Gastrocnemius medialis (tissue), 4 donors: Measurements from ENCODE around the gene SYNJ2. TPM values are rescaled to one million over a fixed set of nuclear protein-coding genes. Genes with fewer than 3 reads are reported as not detected.
A peak's percentile ranks its signal among the peaks of the same experiment; 100 is the strongest.

Experiments
- ATAC-seq, 2 donors: fragments of 150-250 bp; one replicate each; pipeline ENCODE4 v1.9.1; 2016
- DNase-seq, 2 donors: peaks; one replicate each; pipeline ENCODE4 v3.0.0-alpha.2; 2019
- H3K27ac ChIP-seq, 4 donors: fragments of 200-600 bp; sonication (generic); 1 replicate in 1 of 4; 2 replicates in 3 of 4; pipeline ENCODE4 v1.5.1; 2016 to 2018; ENCODE audit warnings: mild to moderate bottlenecking in 2 of 4, moderate library complexity in 1 of 4
- H3K27me3 ChIP-seq, 3 donors: fragments of 200-600 bp; sonication (generic) in 2 of 3; 1 replicate in 1 of 3; 2 replicates in 2 of 3; pipeline versions ENCODE4 v1.5.1 to v1.6.0; 2016 to 2019; ENCODE audit warnings: mild to moderate bottlenecking in 1 of 3, moderate library complexity in 1 of 3
- H3K36me3 ChIP-seq, 2 donors: fragments of 200-600 bp; sonication (generic) in 1 of 2; one replicate each; pipeline ENCODE4 v1.5.1; 2017 to 2018
- H3K4me1 ChIP-seq, 2 donors: fragments of 200-600 bp; sonication (generic) in 1 of 2; one replicate each; pipeline ENCODE4 v1.5.1; 2016 to 2017; ENCODE audit warnings: mild to moderate bottlenecking in 2 of 2
- H3K4me3 ChIP-seq, 4 donors: fragments of 200-600 bp; sonication (generic) in 3 of 4; 1 replicate in 1 of 4; 2 replicates in 3 of 4; pipeline ENCODE4 v1.5.1; 2016 to 2019; ENCODE audit warnings: mild to moderate bottlenecking in 2 of 4
- H3K9me3 ChIP-seq, 3 donors: fragments of 200-600 bp; sonication (generic) in 2 of 3; 1 replicate in 1 of 3; 2 replicates in 2 of 3; pipeline ENCODE4 v1.5.1; 2016 to 2019
- POLR2A ChIP-seq, 2 donors: fragments of 450-650 bp; IDR thresholded peaks; one replicate each; pipeline ENCODE4 v1.6.1; 2017; ENCODE audit warnings: antibody characterized with exemption in 2 of 2, mild to moderate bottlenecking in 2 of 2, moderate library complexity in 2 of 2
- in situ Hi-C, 4 donors: fragments of 200-750 bp; cut with MboI; loops; one replicate each; pipeline versions ENCODE4 v1.15.0 to v1.8.0; 2017; ENCODE audit warnings: low sequenced_read_pairs in 4 of 4
- intact Hi-C: fragments of 100-400 bp; cut with DNase I; formaldehyde crosslinking; loops from one replicate; pipeline ENCODE4 v1.15.1; 2023; ENCODE audit warnings: low total_unique reads
- total RNA-seq, 4 donors: library from RNA; depleted of rRNA; stranded (reverse); fragments of >200 nt; gene quantifications; one replicate each; pipeline versions ENCODE4 v1.1.0 to v1.2.3, GENCODE V29; 2016
- TF ChIP-seq, protein P1 (sequence below), 5 experiments: fragments of 450-650 bp in 3 of 5; fragments of 200-600 bp in 2 of 5; sonication (generic) in 2 of 5; IDR thresholded peaks in 4 of 5; conservative IDR thresholded peaks in 1 of 5; 1 replicate in 4 of 5; 2 replicates in 1 of 5; pipeline ENCODE4 v1.5.1; 2016 to 2019; ENCODE audit warnings: antibody characterized with exemption in 5 of 5, mild to moderate bottlenecking in 3 of 5, moderate library complexity in 3 of 5

SYNJ2 gene
- total RNA-seq, 4 donors from 2014 or later = 3.9 to 17.0 (median 7.0) TPM

DNA sequence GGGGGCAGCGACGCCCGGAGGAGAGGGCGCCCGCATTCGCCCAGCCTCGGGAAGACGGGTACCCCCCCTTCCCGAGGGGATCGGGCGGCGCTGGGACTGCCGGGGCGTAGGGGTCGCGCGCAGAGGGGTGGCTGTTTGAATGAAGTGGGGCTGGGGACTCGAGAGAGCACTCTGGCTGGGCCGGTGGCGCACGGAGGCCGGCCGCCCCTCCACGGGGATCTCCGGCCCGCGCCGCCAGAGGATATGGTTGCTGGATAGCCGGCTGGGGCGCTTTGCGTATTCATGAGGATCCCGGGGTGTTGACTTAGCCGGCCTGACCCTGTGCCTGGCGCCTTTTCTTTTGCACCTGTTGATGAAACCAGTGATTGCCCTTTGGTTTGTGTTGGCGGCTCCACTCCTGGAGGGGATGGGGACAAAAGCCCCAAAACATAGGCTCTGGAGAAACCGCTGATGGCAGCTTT lies 469 bp downstream of the SYNJ2 start:
- no peaks in the 10 kb centered on the region for H3K36me3 ChIP-seq

DNA sequence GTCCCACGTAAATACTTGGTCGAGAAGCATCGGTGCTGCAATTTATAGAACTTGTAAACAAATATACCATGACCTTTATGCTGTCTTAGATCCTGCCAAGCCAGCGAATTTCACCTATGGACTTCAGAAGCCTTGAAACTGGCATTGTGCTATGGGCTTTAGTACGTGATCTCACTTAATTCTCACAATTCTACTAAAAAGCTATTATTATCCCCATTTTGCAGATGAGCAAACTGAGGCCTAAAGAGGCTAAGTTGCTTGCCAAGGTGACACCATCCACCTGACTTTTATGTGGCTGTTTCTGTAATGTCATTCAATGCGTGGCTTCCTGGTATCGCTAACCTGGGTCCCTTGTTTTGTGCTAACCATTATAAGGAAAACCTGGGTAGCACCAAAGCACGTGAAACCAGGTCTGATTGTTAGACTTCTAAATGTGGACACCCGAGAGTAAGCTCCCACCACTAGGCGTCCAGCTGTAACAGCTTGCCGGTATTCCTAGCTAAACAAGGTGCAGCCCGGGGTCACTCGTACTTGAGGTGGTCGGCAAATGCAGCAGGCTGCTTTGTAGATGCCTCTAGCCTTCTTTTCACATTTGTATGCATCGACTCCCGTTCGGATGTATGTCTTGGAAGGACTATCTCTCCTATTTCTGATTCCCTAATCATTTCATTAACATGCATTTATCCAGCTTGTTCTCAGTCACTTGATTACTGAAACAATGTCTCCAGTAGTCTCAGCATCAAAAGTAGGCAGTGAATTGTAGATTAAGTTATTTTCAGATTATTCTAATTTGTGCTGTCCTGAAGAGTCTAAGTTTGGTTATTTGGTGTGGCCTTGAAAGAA lies 1.1 kb downstream of the SYNJ2 start:
- TF ChIP-seq POLR2A (IDR thresholded peaks at IDR 0.05) = no peak
- TF ChIP-seq, protein P1, sequence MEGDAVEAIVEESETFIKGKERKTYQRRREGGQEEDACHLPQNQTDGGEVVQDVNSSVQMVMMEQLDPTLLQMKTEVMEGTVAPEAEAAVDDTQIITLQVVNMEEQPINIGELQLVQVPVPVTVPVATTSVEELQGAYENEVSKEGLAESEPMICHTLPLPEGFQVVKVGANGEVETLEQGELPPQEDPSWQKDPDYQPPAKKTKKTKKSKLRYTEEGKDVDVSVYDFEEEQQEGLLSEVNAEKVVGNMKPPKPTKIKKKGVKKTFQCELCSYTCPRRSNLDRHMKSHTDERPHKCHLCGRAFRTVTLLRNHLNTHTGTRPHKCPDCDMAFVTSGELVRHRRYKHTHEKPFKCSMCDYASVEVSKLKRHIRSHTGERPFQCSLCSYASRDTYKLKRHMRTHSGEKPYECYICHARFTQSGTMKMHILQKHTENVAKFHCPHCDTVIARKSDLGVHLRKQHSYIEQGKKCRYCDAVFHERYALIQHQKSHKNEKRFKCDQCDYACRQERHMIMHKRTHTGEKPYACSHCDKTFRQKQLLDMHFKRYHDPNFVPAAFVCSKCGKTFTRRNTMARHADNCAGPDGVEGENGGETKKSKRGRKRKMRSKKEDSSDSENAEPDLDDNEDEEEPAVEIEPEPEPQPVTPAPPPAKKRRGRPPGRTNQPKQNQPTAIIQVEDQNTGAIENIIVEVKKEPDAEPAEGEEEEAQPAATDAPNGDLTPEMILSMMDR (IDR thresholded peaks at IDR 0.05 in 4 of 5, conservative IDR thresholded peaks at IDR 0.05 in 1 of 5) = no peak
- in situ Hi-C loops (loop anchor here in 1 of 4 donors (10.0 kb wide), 1 partner anchor 82 kb away; no protein-coding TSS in a partner anchor), intact Hi-C loops (loop anchor here (5.0 kb wide), 1 partner anchor 160 kb away; the partner anchor contains the start of gene SNX9)
- H3K36me3 ChIP-seq = no peaks in the 10 kb centered on the region
- no peaks in the 10 kb centered on the region for H3K9me3 ChIP-seq
- H3K4me3 ChIP-seq = peak overlapping the region; percentile 71 to 93 (median 88)
- DNase-seq = no peak
- ATAC-seq = no peak
- H3K4me1 ChIP-seq = peaks cover 1 to 7% of the 10 kb centered on the region in 2 donors
- no peaks in the 10 kb centered on the region for H3K27me3 ChIP-seq
- peak overlapping the region in 3 of 4 donors; percentile 5 to 73 (median 52) for H3K27ac ChIP-seq

More for the DNA sequence above, 469 bp downstream of the SYNJ2 start:
- no peak for TF ChIP-seq POLR2A (IDR thresholded peaks at IDR 0.05)
- TF ChIP-seq, protein P1 (IDR thresholded peaks at IDR 0.05 in 4 of 5, conservative IDR thresholded peaks at IDR 0.05 in 1 of 5) = no peak
- in situ Hi-C loops = loop anchor here in 1 of 4 donors (10.0 kb wide), 1 partner anchor 83 kb away; no protein-coding TSS in a partner anchor
- Histone ChIP-seq H3K9me3 (no peaks in the 10 kb centered on the region), H3K27me3 (no peaks in the 10 kb centered on the region), H3K4me1 (peaks cover 0 to 7% of the 10 kb centered on the region in 2 donors), H3K4me3 (peak overlapping the region; percentile 71 to 93 (median 88)), H3K27ac (peak overlapping the region; percentile 52 to 78 (median 66))
- no peak for DNase-seq
- ATAC-seq = peak; percentile 46 to 50
- intact Hi-C loops = loop anchor here (5.0 kb wide), 1 partner anchor 160 kb away; the partner anchor contains the start of gene SNX9

DNA sequence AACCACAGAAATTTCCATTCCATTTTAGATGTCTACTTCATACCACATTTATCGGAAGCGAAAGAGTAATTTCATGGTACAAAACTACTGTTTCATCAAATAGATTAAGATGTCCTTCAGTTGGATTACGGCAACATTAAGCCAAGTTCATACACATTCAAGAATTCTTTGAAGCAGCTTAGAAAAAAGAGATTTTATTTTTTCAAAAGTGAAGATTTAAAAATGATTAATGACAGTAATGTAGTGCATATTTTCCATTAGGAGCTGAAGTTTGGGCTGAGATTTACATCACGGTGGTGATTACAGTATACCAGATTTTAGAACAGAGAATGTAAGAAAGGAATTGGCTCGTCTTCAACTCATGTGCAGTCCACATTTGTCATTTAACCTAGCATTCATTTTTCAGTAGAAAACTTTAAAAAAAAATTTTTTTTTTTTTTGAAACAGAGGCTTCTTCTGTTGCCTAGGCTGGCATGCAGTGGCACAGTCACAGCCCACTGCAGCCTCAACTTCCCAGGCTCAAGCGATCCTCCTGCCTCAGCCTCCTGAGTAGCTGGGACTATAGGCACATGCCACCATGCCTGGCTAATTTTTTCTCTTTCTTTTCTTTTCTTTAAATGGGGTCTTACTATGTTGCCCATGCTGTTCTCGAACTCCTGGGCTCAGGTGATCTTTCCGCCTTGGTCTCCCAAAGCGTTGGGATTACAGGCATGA lies 1.9 kb downstream of the SYNJ2 start:
- H3K4me1 ChIP-seq = peaks cover 9 to 14% of the 10 kb centered on the region in 2 donors
- H3K9me3 ChIP-seq = no peaks in the 10 kb centered on the region
- H3K4me3 ChIP-seq = no peak overlapping the region
- intact Hi-C loops = loop anchor here (5.0 kb wide), 1 partner anchor 161 kb away; the partner anchor contains the start of gene SNX9
- TF ChIP-seq POLR2A (IDR thresholded peaks at IDR 0.05) = no peak
- TF ChIP-seq, protein P1 (IDR thresholded peaks at IDR 0.05 in 4 of 5, conservative IDR thresholded peaks at IDR 0.05 in 1 of 5) = no peak
- DNase-seq (no peak), ATAC-seq (no peak)
- H3K36me3 ChIP-seq = no peaks in the 10 kb centered on the region
- no peak overlapping the region for H3K27ac ChIP-seq
- no peaks in the 10 kb centered on the region for H3K27me3 ChIP-seq
- in situ Hi-C loops = loop anchor here in 1 of 4 donors (10.0 kb wide), 1 partner anchor 81 kb away; no protein-coding TSS in a partner anchor

DNA sequence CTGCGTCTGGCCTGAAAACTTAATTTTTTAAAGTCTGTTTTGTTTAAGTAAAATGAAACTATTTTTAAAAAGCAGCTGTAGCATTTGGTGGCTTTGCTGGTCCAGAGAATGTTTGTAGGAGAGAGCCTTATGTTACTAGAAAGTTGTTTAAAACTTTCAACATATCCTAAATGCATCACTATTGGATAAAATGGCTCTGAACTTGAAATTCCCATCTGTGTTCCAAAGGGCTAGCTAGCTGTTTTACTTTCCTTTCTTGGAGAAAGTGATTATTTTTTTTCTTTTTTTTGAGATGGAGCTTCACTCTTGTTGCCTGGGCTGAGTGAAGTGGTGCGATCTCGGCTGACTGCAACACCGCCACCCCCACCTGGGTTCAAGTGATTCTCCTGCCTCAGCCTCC lies 2.5 kb downstream of the SYNJ2 start:
- Histone ChIP-seq H3K4me3 (no peak overlapping the region), H3K27ac (no peak overlapping the region), H3K9me3 (no peaks in the 10 kb centered on the region), H3K4me1 (peaks cover 15 to 18% of the 10 kb centered on the region in 2 donors), H3K36me3 (no peaks in the 10 kb centered on the region), H3K27me3 (no peaks in the 10 kb centered on the region)
- TF ChIP-seq POLR2A (IDR thresholded peaks at IDR 0.05) = no peak
- TF ChIP-seq, protein P1 (IDR thresholded peaks at IDR 0.05 in 4 of 5, conservative IDR thresholded peaks at IDR 0.05 in 1 of 5) = no peak
- ATAC-seq = no peak
- no peak for DNase-seq
- intact Hi-C loops (loop anchor here (5.0 kb wide), 1 partner anchor 162 kb away; the partner anchor contains the start of gene SNX9), in situ Hi-C loops (loop anchor here in 1 of 4 donors (10.0 kb wide), 1 partner anchor 81 kb away; no protein-coding TSS in a partner anchor)
